HS-5 (cell line): ENCODE data around the gene CCT3.

Experiments
- DNase-seq: peaks from one replicate; pipeline ENCODE4 v3.0.0-alpha.2; 2012; ENCODE audit warnings: low read depth

The CCT3 gene

GRCh38 chr1:156320560-156320959 lies 17.5 kb downstream of the CCT3 start:
- no peak for DNase-seq

DNA sequence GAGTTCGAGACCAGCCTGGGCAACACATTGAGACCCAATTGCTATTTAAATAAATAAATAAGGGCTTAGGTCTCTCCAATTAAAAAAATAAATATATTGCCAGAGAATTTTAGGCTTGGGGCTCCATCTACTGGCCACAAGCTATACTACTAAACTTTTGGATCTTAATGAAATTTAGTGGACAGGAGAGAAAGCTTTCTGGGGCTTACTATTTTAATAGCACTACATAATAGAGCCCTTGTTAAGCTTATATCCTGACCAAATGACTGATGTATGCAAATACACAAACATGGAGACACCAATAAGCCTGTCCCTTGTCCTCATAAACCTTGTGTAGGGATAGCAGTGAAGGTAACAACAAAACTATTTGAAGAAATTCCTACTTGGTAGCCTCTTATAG lies 18.4 kb downstream of the CCT3 start:
- no peak for DNase-seq

DNA sequence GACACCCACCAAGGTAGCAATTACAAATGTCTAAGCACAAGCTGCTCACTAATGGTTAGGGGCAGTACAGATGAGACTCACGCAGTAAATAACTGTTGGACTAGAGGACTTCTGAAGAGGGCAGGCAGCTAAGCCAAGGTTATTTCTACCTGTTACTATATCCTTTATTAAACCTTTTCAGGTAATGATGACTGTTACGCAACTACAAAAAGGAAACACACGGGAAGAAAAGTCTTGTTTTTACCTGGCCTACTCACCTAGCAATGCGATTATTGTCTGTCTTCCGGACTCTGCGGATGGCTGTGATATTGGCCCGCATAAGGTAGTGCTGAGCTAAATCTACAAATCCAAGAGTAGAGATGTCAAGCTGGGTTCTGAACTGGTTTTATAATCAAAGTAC lies 21.2 kb downstream of the CCT3 start:
- no peak for DNase-seq

GRCh38 chr1:156310962-156311361 lies 27.1 kb downstream of the CCT3 start:
- no peak for DNase-seq

- DNase-seq = no peak
These were observed 30.0 kb downstream of the CCT3 start for GRCh38 chr1:156308078-156308477.

DNA sequence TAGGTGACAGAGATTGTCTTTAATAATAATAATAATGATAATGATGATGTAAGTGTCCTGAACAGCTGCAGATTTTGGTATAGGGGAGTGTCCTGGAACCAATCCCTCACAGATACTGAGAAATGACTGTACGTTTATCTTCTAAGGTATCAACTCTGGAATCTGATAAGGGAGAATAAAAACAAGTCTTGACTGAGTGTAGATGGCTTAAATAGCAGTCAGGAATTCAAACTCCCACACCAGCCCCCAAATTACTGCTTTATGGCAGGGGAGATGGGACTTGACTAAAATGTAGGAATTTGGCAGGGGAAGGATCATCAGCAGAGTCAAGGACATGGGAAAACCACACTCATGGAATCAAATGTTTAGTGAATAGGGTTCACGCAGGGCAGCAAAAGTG lies 32.9 kb downstream of the CCT3 start:
- no peak for DNase-seq

GRCh38 chr1:156303241-156303640 lies 34.9 kb downstream of the CCT3 start:
- DNase-seq = no peak

DNA sequence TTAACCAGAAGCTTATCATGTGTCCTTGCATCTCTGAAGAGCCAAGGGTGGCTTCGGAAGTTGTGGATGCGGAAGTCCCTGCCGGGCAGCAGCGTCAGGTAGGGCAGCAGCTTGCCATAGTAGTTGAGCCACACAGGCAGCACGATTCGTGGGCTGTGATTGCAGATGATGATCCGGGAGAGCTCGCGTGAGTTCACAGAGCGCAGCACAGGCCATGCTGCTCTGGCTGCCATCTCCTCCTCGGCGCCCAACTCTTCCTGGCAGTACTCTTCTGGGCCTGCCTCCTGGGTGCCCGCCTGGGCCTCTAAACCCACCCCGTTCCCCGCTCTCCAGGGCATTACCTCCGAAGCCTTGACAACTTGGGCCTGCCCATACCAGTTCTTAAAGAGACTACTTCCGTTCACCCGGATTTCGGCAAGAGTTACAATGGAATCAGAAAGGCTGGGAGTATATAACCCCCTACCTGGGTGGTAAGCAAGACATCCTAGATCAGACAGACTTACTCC lies 39.2 kb downstream of the CCT3 start, which contains the start of gene VHLL:
VHLL (minus strand) TSS at position 456 of the 506 bp plus-strand sequence; CDS start at position 338, 118 bp downstream.
- DNase-seq = no peak

GRCh38 chr1:156295391-156295947 lies 42.6 kb downstream of the CCT3 start, which contains the start of gene GLMP:
TSS of gene GLMP (minus strand) at chr1:156295679. CDS start at chr1:156295645, 34 bp downstream.
- no peak for DNase-seq

DNA sequence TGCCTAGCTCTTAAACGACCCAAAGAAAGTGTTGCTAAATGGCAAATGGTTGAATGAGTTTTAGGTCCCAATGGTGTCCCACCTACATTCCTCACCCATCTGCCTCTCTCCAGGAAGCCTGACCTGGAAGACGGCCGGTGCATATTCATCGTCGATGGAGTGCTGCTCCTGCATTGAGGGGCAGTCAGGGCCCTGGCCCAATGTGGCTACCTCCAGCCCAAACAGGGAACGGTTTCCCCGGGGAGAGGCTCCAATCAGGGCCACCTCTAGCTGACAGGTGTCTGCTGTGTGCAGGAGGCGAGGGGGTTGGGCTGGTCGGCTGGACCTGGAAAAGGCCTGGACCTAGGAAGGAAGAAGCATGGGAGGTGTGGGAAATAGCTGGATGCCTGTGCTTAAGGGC lies 44.2 kb downstream of the CCT3 start:
- no peak for DNase-seq

GRCh38 chr1:156293098-156293434 lies 45.0 kb downstream of the CCT3 start:
- DNase-seq = no peak

DNA sequence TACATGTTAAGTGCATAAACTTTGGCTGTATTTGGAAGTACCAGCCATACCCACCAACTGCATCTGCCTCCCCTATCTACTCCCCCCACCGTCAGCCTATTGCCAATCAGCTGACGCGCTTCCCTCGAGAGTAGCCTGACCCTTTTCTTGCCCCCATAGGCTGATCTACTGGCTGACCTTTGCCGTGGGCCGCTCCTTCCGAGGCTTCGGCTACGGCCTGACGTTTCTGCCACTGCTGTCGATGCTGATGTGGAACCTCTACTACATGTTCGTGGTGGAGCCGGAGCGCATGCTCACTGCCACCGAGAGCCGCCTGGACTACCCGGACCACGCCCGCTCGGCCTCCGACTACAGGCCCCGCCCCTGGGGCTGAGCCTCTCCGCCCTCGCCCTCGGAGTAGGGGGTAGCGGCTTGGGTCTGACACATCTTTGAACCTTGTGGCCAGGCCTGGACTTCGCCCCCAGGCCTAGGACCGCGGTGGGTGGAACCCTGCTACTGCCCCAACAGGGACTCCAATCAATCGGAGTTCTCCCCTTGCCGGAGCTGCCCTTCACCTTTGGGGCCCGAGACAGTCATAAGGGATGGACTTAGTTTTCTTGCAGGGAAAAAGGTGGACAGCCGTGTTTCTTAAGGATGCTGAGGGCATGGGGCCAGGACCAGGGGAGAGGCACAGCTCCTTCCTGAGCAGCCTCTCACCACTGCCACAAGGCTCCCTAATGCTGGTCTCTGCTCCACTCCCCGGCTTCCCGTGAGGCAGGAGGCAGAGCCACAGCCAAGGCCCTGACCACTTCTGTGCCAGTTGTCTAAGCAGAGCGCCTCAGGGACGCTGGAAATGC lies 46.6 kb downstream of the CCT3 start:
- DNase-seq = no peak

GRCh38 chr1:156289857-156290256 lies 48.2 kb downstream of the CCT3 start:
- DNase-seq = no peak

- DNase-seq = no peak
These were observed 52.0 kb downstream of the CCT3 start for GRCh38 chr1:156286061-156286460.

- DNase-seq = no peak
These were observed 52.7 kb downstream of the CCT3 start for GRCh38 chr1:156285437-156285836.

DNA sequence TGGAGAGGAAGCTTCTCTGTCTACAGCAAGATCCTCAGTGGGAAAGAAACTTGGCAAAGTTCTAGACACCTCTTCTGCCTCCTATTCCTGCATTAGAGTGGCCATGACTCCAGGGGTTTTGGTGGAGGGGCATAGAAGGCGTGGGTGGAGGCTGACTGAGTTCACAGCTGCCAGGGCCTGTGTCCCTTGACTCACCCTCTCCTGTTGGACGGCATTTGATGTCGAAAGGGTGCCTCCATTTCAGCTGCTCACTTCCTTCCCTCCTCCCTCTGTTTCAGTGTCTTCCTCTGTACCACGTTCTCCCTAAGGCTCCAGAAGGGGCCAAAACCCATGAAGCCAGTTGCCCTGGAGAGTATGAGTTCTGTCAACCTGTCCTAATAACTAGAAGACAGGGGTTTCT lies 53.3 kb downstream of the CCT3 start:
- no peak for DNase-seq

GRCh38 chr1:156284112-156284511 lies 54.0 kb downstream of the CCT3 start, which contains the start of gene TMEM79:
TSS of gene TMEM79 (plus strand) at chr1:156284325. CDS start at chr1:156285227, 902 bp downstream.
- DNase-seq = no peak

- DNase-seq = no peak
These were observed 54.6 kb downstream of the CCT3 start for GRCh38 chr1:156283521-156283920.

- peak; percentile 96 for DNase-seq
These were observed 55.4 kb downstream of the CCT3 start, which contains the start of gene SMG5 for GRCh38 chr1:156282479-156283222. TSS of gene SMG5 (minus strand) at chr1:156282825. CDS start at chr1:156282680, 145 bp downstream.

DNA sequence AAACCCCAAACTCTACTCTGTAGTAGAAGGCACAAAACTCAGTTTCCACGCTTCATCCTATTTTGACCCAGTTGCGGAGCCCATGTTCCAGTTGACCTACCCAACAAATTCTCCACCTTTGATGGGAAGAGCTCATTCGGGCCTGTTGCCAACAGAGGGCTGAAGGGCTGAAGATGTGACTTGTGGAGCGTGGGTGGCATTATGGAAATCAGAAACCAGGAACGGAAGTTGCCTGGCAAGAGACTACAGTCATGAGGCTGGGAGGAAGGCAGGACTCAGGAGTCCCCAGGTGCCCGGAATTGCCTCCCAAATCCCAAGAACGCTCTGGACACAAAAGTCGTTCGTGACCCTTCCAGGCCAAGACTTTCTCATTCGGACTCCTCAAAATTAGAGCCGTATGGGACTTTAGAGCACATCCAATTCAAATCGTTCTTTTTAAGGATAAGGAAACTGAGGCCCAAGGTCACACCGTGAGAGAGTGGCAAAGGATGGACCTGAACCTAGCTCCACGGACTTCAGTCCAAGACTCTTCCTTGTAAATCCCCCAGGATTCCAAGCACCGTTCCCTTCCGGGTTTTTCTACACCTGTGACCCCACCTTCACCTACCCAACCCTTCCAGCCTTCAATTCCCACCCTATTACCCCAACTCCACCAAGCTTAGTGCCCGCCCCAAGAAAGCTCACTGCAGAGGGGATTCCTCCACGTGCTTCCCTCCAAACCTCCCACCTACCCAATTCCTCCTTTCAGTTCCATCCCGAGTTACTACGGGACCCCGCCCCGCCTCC lies 56.2 kb downstream of the CCT3 start:
- DNase-seq = no peak

- no peak for DNase-seq
These were observed 56.8 kb downstream of the CCT3 start for GRCh38 chr1:156281281-156281680.

DNA sequence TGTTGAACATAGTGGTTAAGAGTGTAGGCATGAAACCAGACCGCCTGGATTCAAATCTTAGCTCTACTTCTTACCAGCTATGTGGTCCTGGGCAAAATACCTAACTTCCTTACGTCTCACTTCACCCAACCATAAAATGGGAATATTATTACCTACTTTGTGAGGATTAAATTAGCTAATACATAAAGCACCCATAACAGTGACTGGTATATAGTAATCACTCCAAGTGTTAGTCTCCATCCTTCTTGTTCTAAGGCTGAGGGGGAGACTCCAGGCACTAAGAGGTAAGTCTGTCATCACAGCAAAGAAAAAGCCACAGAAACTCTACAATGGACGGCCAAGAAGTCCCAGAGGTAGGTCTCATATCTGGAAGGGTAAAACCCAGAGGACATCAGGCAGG lies 58.3 kb downstream of the CCT3 start:
- DNase-seq = no peak
